GM23248 (cell line): ENCODE data around the gene HSF2BP. TPM values are rescaled to one million over a fixed set of nuclear protein-coding genes. Genes with fewer than 3 reads are reported as not detected.

Source experiments
- DNase-seq: peaks from one replicate; pipeline ENCODE4 v3.0.0-alpha.2; 2015
- H2AFZ ChIP-seq: fragments of 200-600 bp; sonication (generic); 2 replicates; pipeline ENCODE4 v1.6.1; 2016; ENCODE audit warnings: antibody characterized with exemption
- H3F3A ChIP-seq: fragments of 200-600 bp; sonication (generic); 2 replicates; pipeline ENCODE4 v1.6.1; 2016; ENCODE audit warnings: mild to moderate bottlenecking, antibody characterized with exemption, mixed run types; ENCODE audit not compliant: insufficient read depth
- H3K27ac ChIP-seq: fragments of 200-600 bp; sonication (generic); 2 replicates; pipeline ENCODE4 v1.5.1; 2016; ENCODE audit warnings: mild to moderate bottlenecking
- H3K27me3 ChIP-seq: fragments of 200-600 bp; sonication (generic); replicated peaks from 2 replicates; pipeline ENCODE4 v1.6.1; 2016; ENCODE audit warnings: mild to moderate bottlenecking; ENCODE audit not compliant: insufficient read depth
- H3K36me3 ChIP-seq: fragments of 200-600 bp; sonication (generic); 2 replicates; pipeline ENCODE4 v1.6.1; 2016; ENCODE audit warnings: low read depth, mild to moderate bottlenecking
- H3K4me1 ChIP-seq: fragments of 200-600 bp; sonication (generic); 2 replicates; pipeline ENCODE4 v1.6.1; 2016; ENCODE audit warnings: mild to moderate bottlenecking; ENCODE audit not compliant: insufficient read depth
- H3K4me2 ChIP-seq: fragments of 200-600 bp; sonication (generic); one replicate; pipeline ENCODE4 v1.6.1; 2016; ENCODE audit warnings: mild to moderate bottlenecking; ENCODE audit not compliant: unreplicated experiment
- H3K4me3 ChIP-seq: fragments of 200-600 bp; sonication (generic); 2 replicates; pipeline ENCODE4 v1.5.1; 2016; ENCODE audit warnings: mild to moderate bottlenecking
- H3K79me2 ChIP-seq: fragments of 200-600 bp; sonication (generic); 2 replicates; pipeline ENCODE4 v1.6.1; 2016; ENCODE audit warnings: mild to moderate bottlenecking; ENCODE audit not compliant: insufficient read depth
- H3K9ac ChIP-seq: fragments of 200-600 bp; sonication (generic); 2 replicates; pipeline ENCODE4 v1.6.1; 2016; ENCODE audit warnings: mild to moderate bottlenecking
- H3K9me2 ChIP-seq: fragments of 200-600 bp; sonication (generic); 2 replicates; pipeline ENCODE4 v1.6.1; 2016; ENCODE audit warnings: mixed run types, mild to moderate bottlenecking, moderate library complexity; ENCODE audit not compliant: insufficient read depth
- H3K9me3 ChIP-seq: fragments of 200-600 bp; sonication (generic); one replicate; pipeline ENCODE4 v1.6.1; 2017; ENCODE audit warnings: low read depth
- H4K20me1 ChIP-seq: fragments of 200-600 bp; sonication (generic); 2 replicates; pipeline ENCODE4 v1.6.0; 2016; ENCODE audit not compliant: insufficient read depth
- EZH2 ChIP-seq: fragments of 200-600 bp; sonication (generic); IDR thresholded peaks from 2 replicates; pipeline ENCODE4 v1.6.1; 2018; ENCODE audit warnings: antibody characterized with exemption, mild to moderate bottlenecking; ENCODE audit not compliant: insufficient read depth, poor library complexity, severe bottlenecking
- EZH2phosphoT487 ChIP-seq: fragments of 200-600 bp; sonication (generic); IDR thresholded peaks from 2 replicates; pipeline ENCODE4 v1.6.1; 2018; ENCODE audit warnings: antibody characterized with exemption, moderate library complexity, mild to moderate bottlenecking, low read depth; ENCODE audit not compliant: insufficient read depth
- WGBS, 2 experiments: methylation state at CpG; one replicate each; pipeline ENCODE4 v1.1.6; 2015 to 2017; ENCODE audit warnings: low lambda C conversion rate in 2 of 2, low coverage in 1 of 2; ENCODE audit errors: missing lambda C conversion rate in 2 of 2; 5-methylcytosine and 5-hydroxymethylcytosine counted together
- in situ Hi-C: fragments of 300-500 bp; cut with MboI; formaldehyde crosslinking; loops from 2 replicates; pipeline ENCODE4 v1.15.0; 2020
- polyA plus RNA-seq: library from polyadenylated mRNA; unstranded; fragments of >200 nt; fragmentation: Nextera tagmentation; extraction: Ambion mirVana; gene quantifications from 2 replicates; pipeline ENCODE4 v1.2.1, GENCODE V29; 2016
- total RNA-seq: library from RNA; depleted of rRNA; stranded (reverse); fragments of >200 nt; shearing (Covaris generic); gene quantifications from 2 replicates; pipeline ENCODE4 v1.2.3, GENCODE V29; 2014

The HSF2BP gene
- total and polyA plus RNA-seq, 2 experiments from 2014 or later = 1.6 to 4.8 TPM

GRCh38 chr21:43645976-43646375 is 13.3 kb downstream of the HSF2BP start:
- Histone ChIP-seq H3K79me2 (no peaks in the 10 kb centered on the region), H3K9ac (peak overlapping the region; percentile 32), H3K27ac (peak overlapping the region; percentile 47), H4K20me1 (no peaks in the 10 kb centered on the region), H3K27me3 (no peaks in the 10 kb centered on the region), H2AFZ (peak overlapping the region; percentile 56), H3K36me3 (no peaks in the 10 kb centered on the region), H3K4me2 (peak overlapping the region; percentile 64), H3F3A (peaks cover 15% of the 10 kb centered on the region), H3K9me2 (no peaks in the 10 kb centered on the region), H3K4me1 (peaks cover 23% of the 10 kb centered on the region), H3K9me3 (no peaks in the 10 kb centered on the region), H3K4me3 (peak overlapping the region; percentile 35)
- TF ChIP-seq EZH2 (no peak), EZH2phosphoT487 (no peak)
- in situ Hi-C loops = loop anchor here (10.0 kb wide), 1 partner anchor 331 kb away; no protein-coding TSS in a partner anchor
- peak; percentile 11 for DNase-seq
- 0 to 4% methylated on average over 4 of the region's 4 CpGs for WGBS, 2 experiments

- DNase-seq = peak; percentile 88
- no peaks in the 10 kb centered on the region for H3K9me2 ChIP-seq
- in situ Hi-C loops = loop anchor here (10.0 kb wide), 1 partner anchor 331 kb away; no protein-coding TSS in a partner anchor
- no peaks in the 10 kb centered on the region for H3K9me3 ChIP-seq
- peak overlapping the region; percentile 56 for H2AFZ ChIP-seq
- H3K79me2 ChIP-seq = no peaks in the 10 kb centered on the region
- no peaks in the 10 kb centered on the region for H4K20me1 ChIP-seq
- peaks cover 19% of the 10 kb centered on the region for H3F3A ChIP-seq
- no peaks in the 10 kb centered on the region for H3K27me3 ChIP-seq
- TF ChIP-seq EZH2 = no peak
- TF ChIP-seq EZH2phosphoT487 = no peak
- peak overlapping the region; percentile 47 for H3K27ac ChIP-seq
- H3K9ac ChIP-seq = peak overlapping the region; percentile 32
- H3K4me2 ChIP-seq = peak overlapping the region; percentile 64
- 37% methylated on average over 12 of the region's 12 CpGs for WGBS, 2 experiments
- H3K36me3 ChIP-seq = no peaks in the 10 kb centered on the region
- peak overlapping the region; percentile 35 for H3K4me3 ChIP-seq
- H3K4me1 ChIP-seq = peaks cover 23% of the 10 kb centered on the region
Measured at GRCh38 chr21:43645136-43645891, 14.0 kb downstream of the HSF2BP start.

GRCh38 chr21:43644609-43645008 is 14.7 kb downstream of the HSF2BP start:
- Histone ChIP-seq H3K36me3 (no peaks in the 10 kb centered on the region), H3K9me2 (no peaks in the 10 kb centered on the region), H3F3A (peaks cover 26% of the 10 kb centered on the region), H3K9ac (peak overlapping the region; percentile 44), H3K4me2 (peak overlapping the region; percentile 64), H3K27me3 (no peaks in the 10 kb centered on the region), H3K4me3 (no peak overlapping the region), H3K9me3 (no peaks in the 10 kb centered on the region), H3K4me1 (peaks cover 28% of the 10 kb centered on the region), H2AFZ (peak overlapping the region; percentile 41), H4K20me1 (no peaks in the 10 kb centered on the region), H3K79me2 (no peaks in the 10 kb centered on the region), H3K27ac (peak overlapping the region; percentile 47)
- in situ Hi-C loops = loop anchor here (10.0 kb wide), 1 partner anchor 330 kb away; no protein-coding TSS in a partner anchor
- no peak for TF ChIP-seq EZH2
- no peak for TF ChIP-seq EZH2phosphoT487
- peak; percentile 88 for DNase-seq
- 28 to 30% methylated on average over 6 of the region's 6 CpGs for WGBS, 2 experiments

- Histone ChIP-seq H3K9ac (peak overlapping the region; percentile 44), H3K9me3 (no peaks in the 10 kb centered on the region), H3K4me1 (peaks cover 28% of the 10 kb centered on the region), H3K79me2 (no peaks in the 10 kb centered on the region), H3K4me3 (no peak overlapping the region), H4K20me1 (no peaks in the 10 kb centered on the region), H2AFZ (peak overlapping the region; percentile 41), H3K4me2 (peak overlapping the region; percentile 64), H3F3A (peaks cover 31% of the 10 kb centered on the region), H3K9me2 (no peaks in the 10 kb centered on the region), H3K27ac (peak overlapping the region; percentile 47), H3K36me3 (no peaks in the 10 kb centered on the region), H3K27me3 (no peaks in the 10 kb centered on the region)
- TF ChIP-seq EZH2 (no peak), EZH2phosphoT487 (no peak)
- in situ Hi-C loops = loop anchor here (10.0 kb wide), 1 partner anchor 329 kb away; no protein-coding TSS in a partner anchor
- 72 to 79% methylated on average over 4 of the region's 4 CpGs for WGBS, 2 experiments
- DNase-seq = no peak
Measured at GRCh38 chr21:43644071-43644470, 15.2 kb downstream of the HSF2BP start.
